ENCODE measurements around the gene PROM2. TPM values are rescaled to one million over a fixed set of nuclear protein-coding genes. Genes with fewer than 3 reads are reported as not detected.

Gene PROM2
- total and polyA plus RNA-seq, 4 donors, result 0.11 to 1.1 (median 0.24) TPM

DNA sequence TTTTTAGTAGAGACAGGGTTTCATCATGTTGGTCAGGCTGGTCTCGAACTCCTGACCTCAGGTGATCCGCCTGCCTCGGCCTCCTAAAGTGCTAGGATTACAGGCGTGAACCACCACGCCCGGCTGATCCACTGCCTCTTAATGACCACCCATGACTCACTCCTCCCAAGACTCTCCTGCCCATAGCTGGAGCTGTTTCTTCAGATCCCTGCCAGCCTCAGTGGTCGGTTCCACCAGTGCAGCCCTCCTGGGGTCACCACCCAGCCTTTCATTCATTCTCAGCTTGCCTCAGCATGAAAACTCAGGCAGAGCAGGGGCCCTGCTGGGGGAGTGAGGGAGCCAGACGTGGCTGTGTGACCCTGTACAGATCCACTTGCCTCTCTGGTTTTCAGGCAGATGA is 35.4 kb downstream of the PROM2 start:
- H3K9ac ChIP-seq (ENCODE audit: low read depth in 1 of 2, low read length in 2 of 2), result no peak overlapping the region
- 85% methylated on average over 8 of the region's 8 CpGs for WGBS

DNA sequence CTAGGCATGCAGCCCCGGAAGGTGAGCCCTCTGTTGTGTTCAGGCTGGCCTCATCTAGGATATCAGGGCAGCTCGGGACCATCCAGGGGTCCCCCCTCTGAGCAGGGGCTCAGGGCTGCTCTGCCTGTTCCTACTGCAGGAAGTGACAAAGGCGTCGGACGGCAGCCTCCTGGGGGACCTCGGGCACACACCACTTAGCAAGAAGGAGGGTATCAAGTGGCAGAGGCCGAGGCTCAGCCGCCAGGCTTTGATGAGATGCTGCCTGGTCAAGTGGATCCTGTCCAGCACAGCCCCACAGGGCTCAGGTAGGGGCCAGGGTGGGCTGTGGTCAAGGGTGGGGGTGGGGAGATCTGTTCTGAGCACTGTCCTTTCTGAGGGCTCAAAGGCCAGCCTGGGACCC is 36.0 kb downstream of the PROM2 start:
- H3K4me1 ChIP-seq (ENCODE audit: control insufficient read depth in 4 of 4, insufficient read depth in 4 of 4, low read length in 3 of 4), result peaks cover 0 to 11% (median 10%) of the 10 kb centered on the region in 4 donors
- TF ChIP-seq GABPA (IDR thresholded peaks at IDR 0.05 in 1 of 2, conservative IDR thresholded peaks at IDR 0.05 in 1 of 2) (no peak), JUND (IDR thresholded peaks at IDR 0.05) (no peak), RXRA (IDR thresholded peaks at IDR 0.05) (no peak), FOXA1 (IDR thresholded peaks at IDR 0.05) (no peak), YY1 (IDR thresholded peaks at IDR 0.05) (no peak), EGR1 (IDR thresholded peaks at IDR 0.05; ENCODE audit: low read depth in 2 of 2) (no peak), TAF1 (conservative IDR thresholded peaks at IDR 0.05) (no peak), HNF4A (conservative IDR thresholded peaks at IDR 0.05) (no peak), NR2F2 (IDR thresholded peaks at IDR 0.05) (no peak), HNF4G (IDR thresholded peaks at IDR 0.05) (no peak), RAD21 (IDR thresholded peaks at IDR 0.05) (no peak)
- TF ChIP-seq, protein P1, sequence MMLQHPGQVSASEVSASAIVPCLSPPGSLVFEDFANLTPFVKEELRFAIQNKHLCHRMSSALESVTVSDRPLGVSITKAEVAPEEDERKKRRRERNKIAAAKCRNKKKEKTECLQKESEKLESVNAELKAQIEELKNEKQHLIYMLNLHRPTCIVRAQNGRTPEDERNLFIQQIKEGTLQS (IDR thresholded peaks at IDR 0.05), result no peak
- TF ChIP-seq, protein P2, sequence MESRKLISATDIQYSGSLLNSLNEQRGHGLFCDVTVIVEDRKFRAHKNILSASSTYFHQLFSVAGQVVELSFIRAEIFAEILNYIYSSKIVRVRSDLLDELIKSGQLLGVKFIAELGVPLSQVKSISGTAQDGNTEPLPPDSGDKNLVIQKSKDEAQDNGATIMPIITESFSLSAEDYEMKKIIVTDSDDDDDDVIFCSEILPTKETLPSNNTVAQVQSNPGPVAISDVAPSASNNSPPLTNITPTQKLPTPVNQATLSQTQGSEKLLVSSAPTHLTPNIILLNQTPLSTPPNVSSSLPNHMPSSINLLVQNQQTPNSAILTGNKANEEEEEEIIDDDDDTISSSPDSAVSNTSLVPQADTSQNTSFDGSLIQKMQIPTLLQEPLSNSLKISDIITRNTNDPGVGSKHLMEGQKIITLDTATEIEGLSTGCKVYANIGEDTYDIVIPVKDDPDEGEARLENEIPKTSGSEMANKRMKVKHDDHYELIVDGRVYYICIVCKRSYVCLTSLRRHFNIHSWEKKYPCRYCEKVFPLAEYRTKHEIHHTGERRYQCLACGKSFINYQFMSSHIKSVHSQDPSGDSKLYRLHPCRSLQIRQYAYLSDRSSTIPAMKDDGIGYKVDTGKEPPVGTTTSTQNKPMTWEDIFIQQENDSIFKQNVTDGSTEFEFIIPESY (IDR thresholded peaks at IDR 0.05), result no peak
- no peaks in the 10 kb centered on the region for H3K9me3 ChIP-seq (ENCODE audit: control insufficient read depth in 4 of 4, low read length in 3 of 4)
- no peak overlapping the region for H3K9ac ChIP-seq (ENCODE audit: low read depth in 1 of 2, low read length in 2 of 2)
- no peaks in the 10 kb centered on the region for H3K36me3 ChIP-seq (ENCODE audit: control insufficient read depth in 4 of 4, insufficient read depth in 3 of 4, low read depth in 1 of 4, low read length in 3 of 4)
- H3K27me3 ChIP-seq (ENCODE audit: control insufficient read depth in 4 of 4, insufficient read depth in 4 of 4, low read length in 3 of 4), result no peaks in the 10 kb centered on the region
- 82% methylated on average over 8 of the region's 8 CpGs for WGBS
- no peak overlapping the region for H3K27ac ChIP-seq (ENCODE audit: low read depth in 1 of 2, low read length in 2 of 2)
- H3K4me3 ChIP-seq (ENCODE audit: low read depth in 1 of 3, low read length in 3 of 3), result no peak overlapping the region
- no peak for DNase-seq (ENCODE audit: low spot score)

More for the DNA sequence above, 35.4 kb downstream of the PROM2 start:
- Histone ChIP-seq H3K36me3 (ENCODE audit: control insufficient read depth in 4 of 4, insufficient read depth in 3 of 4, low read depth in 1 of 4, low read length in 3 of 4) (no peaks in the 10 kb centered on the region), H3K27ac (ENCODE audit: low read depth in 1 of 2, low read length in 2 of 2) (no peak overlapping the region), H3K4me3 (ENCODE audit: low read depth in 1 of 3, low read length in 3 of 3) (no peak overlapping the region), H3K9me3 (ENCODE audit: control insufficient read depth in 4 of 4, low read length in 3 of 4) (no peaks in the 10 kb centered on the region), H3K27me3 (ENCODE audit: control insufficient read depth in 4 of 4, insufficient read depth in 4 of 4, low read length in 3 of 4) (no peaks in the 10 kb centered on the region), H3K4me1 (ENCODE audit: control insufficient read depth in 4 of 4, insufficient read depth in 4 of 4, low read length in 3 of 4) (peaks cover 4 to 17% (median 16%) of the 10 kb centered on the region in 4 donors)
- DNase-seq (ENCODE audit: low spot score), result no peak
- TF ChIP-seq, protein P3, sequence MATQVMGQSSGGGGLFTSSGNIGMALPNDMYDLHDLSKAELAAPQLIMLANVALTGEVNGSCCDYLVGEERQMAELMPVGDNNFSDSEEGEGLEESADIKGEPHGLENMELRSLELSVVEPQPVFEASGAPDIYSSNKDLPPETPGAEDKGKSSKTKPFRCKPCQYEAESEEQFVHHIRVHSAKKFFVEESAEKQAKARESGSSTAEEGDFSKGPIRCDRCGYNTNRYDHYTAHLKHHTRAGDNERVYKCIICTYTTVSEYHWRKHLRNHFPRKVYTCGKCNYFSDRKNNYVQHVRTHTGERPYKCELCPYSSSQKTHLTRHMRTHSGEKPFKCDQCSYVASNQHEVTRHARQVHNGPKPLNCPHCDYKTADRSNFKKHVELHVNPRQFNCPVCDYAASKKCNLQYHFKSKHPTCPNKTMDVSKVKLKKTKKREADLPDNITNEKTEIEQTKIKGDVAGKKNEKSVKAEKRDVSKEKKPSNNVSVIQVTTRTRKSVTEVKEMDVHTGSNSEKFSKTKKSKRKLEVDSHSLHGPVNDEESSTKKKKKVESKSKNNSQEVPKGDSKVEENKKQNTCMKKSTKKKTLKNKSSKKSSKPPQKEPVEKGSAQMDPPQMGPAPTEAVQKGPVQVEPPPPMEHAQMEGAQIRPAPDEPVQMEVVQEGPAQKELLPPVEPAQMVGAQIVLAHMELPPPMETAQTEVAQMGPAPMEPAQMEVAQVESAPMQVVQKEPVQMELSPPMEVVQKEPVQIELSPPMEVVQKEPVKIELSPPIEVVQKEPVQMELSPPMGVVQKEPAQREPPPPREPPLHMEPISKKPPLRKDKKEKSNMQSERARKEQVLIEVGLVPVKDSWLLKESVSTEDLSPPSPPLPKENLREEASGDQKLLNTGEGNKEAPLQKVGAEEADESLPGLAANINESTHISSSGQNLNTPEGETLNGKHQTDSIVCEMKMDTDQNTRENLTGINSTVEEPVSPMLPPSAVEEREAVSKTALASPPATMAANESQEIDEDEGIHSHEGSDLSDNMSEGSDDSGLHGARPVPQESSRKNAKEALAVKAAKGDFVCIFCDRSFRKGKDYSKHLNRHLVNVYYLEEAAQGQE (IDR thresholded peaks at IDR 0.05), result no peak
- TF ChIP-seq EGR1 (IDR thresholded peaks at IDR 0.05; ENCODE audit: low read depth in 2 of 2), result no peak
- no peak for TF ChIP-seq FOXA2 (IDR thresholded peaks at IDR 0.05)
- TF ChIP-seq NR2F2 (IDR thresholded peaks at IDR 0.05), result no peak
- TF ChIP-seq, protein P2 (IDR thresholded peaks at IDR 0.05), result no peak
- no peak for TF ChIP-seq JUND (IDR thresholded peaks at IDR 0.05)
- TF ChIP-seq RXRA (IDR thresholded peaks at IDR 0.05), result no peak
- TF ChIP-seq HNF4G (IDR thresholded peaks at IDR 0.05), result no peak
- TF ChIP-seq YY1 (IDR thresholded peaks at IDR 0.05), result no peak
- no peak for TF ChIP-seq HNF4A (conservative IDR thresholded peaks at IDR 0.05)
- no peak for TF ChIP-seq SP1 (IDR thresholded peaks at IDR 0.05)
- TF ChIP-seq, protein P1 (IDR thresholded peaks at IDR 0.05), result no peak
- no peak for TF ChIP-seq GABPA (IDR thresholded peaks at IDR 0.05 in 1 of 2, conservative IDR thresholded peaks at IDR 0.05 in 1 of 2)
- no peak for TF ChIP-seq TAF1 (conservative IDR thresholded peaks at IDR 0.05)
- TF ChIP-seq MAX (IDR thresholded peaks at IDR 0.05), result no peak

Measured in liver (tissue), 9 donors.